Kidney (tissue), 14 donors: Measurements from ENCODE around the gene BAZ2B. TPM values are rescaled to one million over a fixed set of nuclear protein-coding genes. Genes with fewer than 3 reads are reported as not detected.
A peak's percentile ranks its signal among the peaks of the same experiment; 100 is the strongest.

Experiments used
- DNase-seq, 5 donors: peaks; one replicate each; pipeline ENCODE4 v3.0.0-alpha.2; 2013 to 2020
- FAIRE-seq: peaks from 2 replicates; lab custom pipeline; 2012; peaks lifted over from hg19 to GRCh38; lab: Jason Lieb, UNC
- H3K27ac ChIP-seq, 2 donors: one replicate each; pipeline ENCODE4 v1.7.0; 2013; ENCODE audit warnings: low read depth in 2 of 2, low read length in 2 of 2, inconsistent platforms in 1 of 2
- H3K27me3 ChIP-seq: one replicate; pipeline ENCODE4 v1.7.1; 2013; ENCODE audit warnings: low read length, inconsistent platforms; ENCODE audit not compliant: control insufficient read depth, insufficient read depth
- H3K36me3 ChIP-seq, 3 donors: one replicate each; pipeline versions ENCODE4 v1.7.0 to v1.7.1; 2013; ENCODE audit warnings: low read length in 3 of 3, control low read depth in 1 of 3, inconsistent platforms in 1 of 3; ENCODE audit not compliant: insufficient read depth in 3 of 3, control insufficient read depth in 2 of 3
- H3K4me1 ChIP-seq, 3 donors: one replicate each; pipeline versions ENCODE4 v1.7.0 to v1.7.1; 2013; ENCODE audit warnings: low read length in 3 of 3, inconsistent platforms in 1 of 3, low read depth in 1 of 3; ENCODE audit not compliant: control insufficient read depth in 2 of 3, insufficient read depth in 2 of 3
- H3K4me3 ChIP-seq, 3 donors: one replicate each; pipeline versions ENCODE4 v1.7.0 to v1.8.1; 2013; ENCODE audit warnings: low read length in 3 of 3, control low read depth in 1 of 3, inconsistent platforms in 1 of 3
- H3K9ac ChIP-seq, 3 donors: one replicate each; pipeline versions ENCODE4 v1.7.0 to v1.7.1; 2013; ENCODE audit warnings: low read length in 3 of 3, control low read depth in 1 of 3, inconsistent platforms in 1 of 3
- H3K9me3 ChIP-seq, 3 donors: one replicate each; pipeline versions ENCODE4 v1.7.0 to v1.7.1; 2013; ENCODE audit warnings: low read length in 3 of 3, control low read depth in 1 of 3, inconsistent platforms in 1 of 3; ENCODE audit not compliant: control insufficient read depth in 2 of 3, insufficient read depth in 1 of 3
- intact Hi-C: fragments of 100-400 bp; cut with DNase I; formaldehyde crosslinking; loops from one replicate; pipeline ENCODE4 v1.11.1; 2022
- polyA plus RNA-seq: library from polyadenylated mRNA; stranded (reverse); fragments of 350-450 nt; fragmentation: Illumina TruSeq; extraction: RNeasy Lipid Tissue Mini Kit (QIAGEN cat#74804); gene quantifications from one replicate; pipeline ENCODE4 v1.2.3, GENCODE V29; 2014; ENCODE audit warnings: low read depth, low replicate concordance; ENCODE audit not compliant: insufficient read depth
- total RNA-seq: library from RNA; stranded (reverse); fragmentation: NEBNext Ultra II Directional; extraction: Animal tissue kit (Norgen Biotek cat#: 25700); gene quantifications from one replicate; pipeline ENCODE4 v1.2.1, GENCODE V29; 2021
- TF ChIP-seq, protein P1 (sequence below): IDR thresholded peaks from 3 replicates; pipeline ENCODE4 v1.5.1; 2012; ENCODE audit warnings: mild to moderate bottlenecking, moderate library complexity, borderline replicate concordance; ENCODE audit not compliant: insufficient read depth; ENCODE audit errors: extremely low read depth
- donor health status: control.
- donor health status: control.
- donor health status: control.
- donor health status: control.
- donor health status: control.
- donor health status: DM: yes; HTN: yes; CAD: no.
- donor health status: Normal renal cell carcinoma (clear cell type).

BAZ2B gene
- total and polyA plus RNA-seq, 2 donors from 2014 or later, result 5.1 to 87.3 TPM

DNA sequence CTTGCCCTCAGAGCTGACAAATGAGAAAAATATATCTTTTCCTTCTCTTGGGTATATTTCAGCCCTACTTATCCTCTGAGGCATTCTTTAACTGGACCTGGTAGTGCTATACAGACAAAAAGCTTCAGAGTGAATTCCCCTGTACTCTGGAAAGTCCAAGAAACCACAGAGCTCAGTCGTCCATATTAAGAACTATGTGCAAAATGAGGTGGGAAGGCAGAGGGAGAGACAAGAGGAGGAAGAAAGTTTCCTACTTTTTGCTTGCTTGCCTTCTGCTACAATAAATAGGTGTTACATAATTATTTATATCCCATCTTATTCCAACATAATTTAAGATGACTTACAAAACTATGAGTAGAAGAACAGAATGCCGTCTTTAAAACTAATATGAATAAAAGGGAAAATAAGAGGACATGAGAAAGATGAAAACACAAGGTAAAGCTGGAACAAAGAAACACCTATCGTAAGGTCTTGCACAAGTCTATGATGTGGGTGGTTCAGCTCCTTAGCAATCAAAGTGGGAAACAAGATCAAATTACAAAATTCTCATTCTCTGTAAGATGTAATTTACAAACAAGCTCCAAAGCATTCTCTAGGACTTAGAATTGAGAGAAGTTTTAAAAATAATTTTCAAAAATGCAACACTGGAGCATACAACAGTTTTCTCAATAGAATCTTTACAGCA lies 97.9 kb downstream of the BAZ2B start:
- DNase-seq, result peak in 2 of 5 donors; percentile 18 to 27
- Histone ChIP-seq H3K4me1 (peaks cover 0 to 11% (median 2%) of the 10 kb centered on the region in 3 donors), H3K27ac (no peak overlapping the region), H3K9ac (no peak overlapping the region), H3K9me3 (no peaks in the 10 kb centered on the region), H3K27me3 (no peaks in the 10 kb centered on the region), H3K36me3 (no peaks in the 10 kb centered on the region), H3K4me3 (no peak overlapping the region)
- TF ChIP-seq, protein P1, sequence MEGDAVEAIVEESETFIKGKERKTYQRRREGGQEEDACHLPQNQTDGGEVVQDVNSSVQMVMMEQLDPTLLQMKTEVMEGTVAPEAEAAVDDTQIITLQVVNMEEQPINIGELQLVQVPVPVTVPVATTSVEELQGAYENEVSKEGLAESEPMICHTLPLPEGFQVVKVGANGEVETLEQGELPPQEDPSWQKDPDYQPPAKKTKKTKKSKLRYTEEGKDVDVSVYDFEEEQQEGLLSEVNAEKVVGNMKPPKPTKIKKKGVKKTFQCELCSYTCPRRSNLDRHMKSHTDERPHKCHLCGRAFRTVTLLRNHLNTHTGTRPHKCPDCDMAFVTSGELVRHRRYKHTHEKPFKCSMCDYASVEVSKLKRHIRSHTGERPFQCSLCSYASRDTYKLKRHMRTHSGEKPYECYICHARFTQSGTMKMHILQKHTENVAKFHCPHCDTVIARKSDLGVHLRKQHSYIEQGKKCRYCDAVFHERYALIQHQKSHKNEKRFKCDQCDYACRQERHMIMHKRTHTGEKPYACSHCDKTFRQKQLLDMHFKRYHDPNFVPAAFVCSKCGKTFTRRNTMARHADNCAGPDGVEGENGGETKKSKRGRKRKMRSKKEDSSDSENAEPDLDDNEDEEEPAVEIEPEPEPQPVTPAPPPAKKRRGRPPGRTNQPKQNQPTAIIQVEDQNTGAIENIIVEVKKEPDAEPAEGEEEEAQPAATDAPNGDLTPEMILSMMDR, result no peak
- intact Hi-C loops, result no loop called here
- no peak for FAIRE-seq

DNA sequence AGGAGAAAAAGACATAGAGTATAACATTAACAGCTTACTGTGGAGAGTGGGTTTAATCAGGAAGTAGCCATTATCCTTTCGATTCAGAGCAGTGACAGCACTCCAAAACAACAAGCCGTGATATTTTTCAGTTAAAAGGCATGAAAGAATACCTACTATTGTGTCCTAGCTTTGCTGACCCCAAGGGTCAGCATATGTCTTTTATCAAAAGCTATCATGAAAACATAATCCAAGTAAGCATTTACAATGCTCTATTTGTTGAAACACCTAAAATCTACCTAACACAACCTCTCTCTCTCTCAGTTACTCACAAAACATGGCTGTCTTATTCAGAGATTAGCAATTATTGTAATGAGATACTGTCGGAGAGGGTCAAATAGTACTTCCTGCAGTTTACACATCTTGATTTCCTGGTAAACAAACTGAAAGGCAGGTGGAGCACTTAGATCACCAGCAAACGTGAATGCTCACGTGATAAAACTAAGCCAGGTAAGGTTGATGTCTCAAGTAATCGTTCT lies 100.0 kb downstream of the BAZ2B start:
- H3K9me3 ChIP-seq, result no peaks in the 10 kb centered on the region
- no peaks in the 10 kb centered on the region for H3K27me3 ChIP-seq
- FAIRE-seq (peak; percentile 80), DNase-seq (peak in 2 of 5 donors; percentile 73 to 75)
- intact Hi-C loops, result no loop called here
- H3K4me1 ChIP-seq, result peaks cover 0 to 11% (median 2%) of the 10 kb centered on the region in 3 donors
- H3K4me3 ChIP-seq, result peak overlapping the region; percentile 46 to 91 (median 66)
- H3K27ac ChIP-seq, result peak overlapping the region; percentile 61 to 81
- TF ChIP-seq, protein P1, result peak; percentile 7
- peak overlapping the region; percentile 28 to 57 (median 52) for H3K9ac ChIP-seq
- no peaks in the 10 kb centered on the region for H3K36me3 ChIP-seq

DNA sequence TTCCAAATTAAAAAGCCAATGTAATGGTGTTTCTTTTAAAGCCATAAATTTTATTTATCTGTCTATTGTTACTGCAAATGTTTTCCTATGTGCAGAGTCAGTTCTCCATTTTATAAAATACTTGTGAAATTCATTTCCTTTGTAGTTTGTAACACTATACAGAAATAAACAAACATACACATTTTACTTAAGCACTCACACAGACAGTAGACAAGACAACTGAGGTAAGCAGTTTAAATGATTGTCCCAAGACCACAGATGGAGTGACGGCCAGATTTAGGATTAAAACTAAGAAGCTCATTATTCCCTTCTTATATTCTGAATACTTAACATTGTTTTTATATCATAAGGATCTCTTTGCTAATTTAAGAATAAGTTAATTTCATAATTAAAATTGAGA lies 100.9 kb downstream of the BAZ2B start:
- FAIRE-seq (no peak), DNase-seq (peak in 1 of 5 donors; percentile 9)
- Histone ChIP-seq H3K4me3 (peak overlapping the region in 2 of 3 donors; percentile 66 to 91), H3K27ac (no peak overlapping the region), H3K9ac (peak overlapping the region in 2 of 3 donors; percentile 38 to 44), H3K27me3 (no peaks in the 10 kb centered on the region), H3K4me1 (peaks cover 0 to 11% (median 2%) of the 10 kb centered on the region in 3 donors), H3K36me3 (no peaks in the 10 kb centered on the region), H3K9me3 (no peaks in the 10 kb centered on the region)
- intact Hi-C loops, result no loop called here
- TF ChIP-seq, protein P1, result no peak
